Kidney capillary endothelial cell (primary cell): Measurements from ENCODE around the gene TBC1D5.
"Not testable (repeated sequence)": the region's sequence is repeated elsewhere in the genome, so short reads cannot be mapped to it uniquely, and the experiment has no call there.

ENCODE experiments used
- DNase-seq: peaks from one replicate; pipeline ENCODE4 v3.0.0-alpha.2; 2018; ENCODE audit warnings: low spot score

TBC1D5 gene

GRCh38 chr3:17714473-17714872 is 28.0 kb downstream of the TBC1D5 start:
- no peak for DNase-seq

- DNase-seq, result no peak
Measured at GRCh38 chr3:17709236-17709810, 33.1 kb downstream of the TBC1D5 start.

- no peak for DNase-seq
Measured at GRCh38 chr3:17707813-17708543, 34.5 kb downstream of the TBC1D5 start.

GRCh38 chr3:17705991-17706390 is 36.4 kb downstream of the TBC1D5 start:
- DNase-seq, result not testable (repeated sequence)

GRCh38 chr3:17699815-17700214 is 42.6 kb downstream of the TBC1D5 start:
- not testable (repeated sequence) for DNase-seq

GRCh38 chr3:17695665-17696064 is 46.8 kb downstream of the TBC1D5 start:
- DNase-seq, result not testable (repeated sequence)

GRCh38 chr3:17693670-17693999 is 48.8 kb downstream of the TBC1D5 start:
- not testable (repeated sequence) for DNase-seq

- not testable (repeated sequence) for DNase-seq
Measured at GRCh38 chr3:17692846-17693669, 49.4 kb downstream of the TBC1D5 start.

GRCh38 chr3:17687566-17687965 is 54.9 kb downstream of the TBC1D5 start:
- no peak for DNase-seq

- DNase-seq, result no peak
Measured at GRCh38 chr3:17686613-17687012, 55.8 kb downstream of the TBC1D5 start.

GRCh38 chr3:17683542-17684207 is 58.8 kb downstream of the TBC1D5 start:
- no peak for DNase-seq

GRCh38 chr3:17680530-17680929 is 61.9 kb downstream of the TBC1D5 start:
- DNase-seq, result no peak

- DNase-seq, result no peak
Measured at GRCh38 chr3:17678116-17678741, 64.2 kb downstream of the TBC1D5 start.

- DNase-seq, result no peak
Measured at GRCh38 chr3:17674082-17674686, 68.2 kb downstream of the TBC1D5 start.

GRCh38 chr3:17672506-17672905 is 69.9 kb downstream of the TBC1D5 start:
- no peak for DNase-seq

- DNase-seq, result no peak
Measured at GRCh38 chr3:17670749-17671148, 71.7 kb downstream of the TBC1D5 start.

- DNase-seq, result no peak
Measured at GRCh38 chr3:17664923-17665322, 77.5 kb downstream of the TBC1D5 start.

GRCh38 chr3:17656264-17656663 is 86.2 kb downstream of the TBC1D5 start:
- no peak for DNase-seq

- no peak for DNase-seq
Measured at GRCh38 chr3:17655743-17656142, 86.7 kb downstream of the TBC1D5 start.

- not testable (repeated sequence) for DNase-seq
Measured at GRCh38 chr3:17649748-17650147, 92.7 kb downstream of the TBC1D5 start.

GRCh38 chr3:17648630-17649355 is 93.6 kb downstream of the TBC1D5 start:
- not testable (repeated sequence) for DNase-seq
